GM21786 (cell line): ENCODE measurements around the gene CD79A.
"Not testable (repeated sequence)": the region's sequence is repeated elsewhere in the genome, so short reads cannot be mapped to it uniquely, and the experiment has no call there.

Source experiments
- ATAC-seq: cut with Tn5 transposase; IDR thresholded peaks from one replicate; pipeline ENCODE4 v1.9.1; 2021; ENCODE audit not compliant: unreplicated experiment

The CD79A gene

GRCh38 chr19:41904118-41904870 lies 27.2 kb downstream of the CD79A start:
- ATAC-seq = no peak

GRCh38 chr19:41905273-41906002 lies 28.4 kb downstream of the CD79A start:
- no peak for ATAC-seq

GRCh38 chr19:41906271-41906670 lies 29.2 kb downstream of the CD79A start:
- ATAC-seq = no peak

- no peak for ATAC-seq
Measured at GRCh38 chr19:41906916-41907680, 30.0 kb downstream of the CD79A start.

GRCh38 chr19:41907994-41908615 lies 31.0 kb downstream of the CD79A start:
- ATAC-seq = no peak

- no peak for ATAC-seq
Measured at GRCh38 chr19:41908724-41909464, 31.8 kb downstream of the CD79A start.

GRCh38 chr19:41909706-41910105 lies 32.6 kb downstream of the CD79A start:
- no peak for ATAC-seq

GRCh38 chr19:41910240-41910991 lies 33.3 kb downstream of the CD79A start:
- no peak for ATAC-seq

- ATAC-seq = no peak
Measured at GRCh38 chr19:41910992-41911888, 34.2 kb downstream of the CD79A start.

GRCh38 chr19:41911889-41912731 lies 35.0 kb downstream of the CD79A start:
- ATAC-seq = no peak

GRCh38 chr19:41912899-41913537 lies 35.9 kb downstream of the CD79A start:
- ATAC-seq = no peak

- ATAC-seq = no peak
Measured at GRCh38 chr19:41913538-41914423, 36.7 kb downstream of the CD79A start.

GRCh38 chr19:41914424-41914834 lies 37.4 kb downstream of the CD79A start:
- ATAC-seq = not testable (repeated sequence)

GRCh38 chr19:41915021-41915775 lies 38.1 kb downstream of the CD79A start:
- ATAC-seq = no peak

GRCh38 chr19:41915776-41916414 lies 38.8 kb downstream of the CD79A start:
- ATAC-seq = no peak
